K562 (cell line): ENCODE data around the gene SOCS3. TPM values are rescaled to one million over a fixed set of nuclear protein-coding genes. Genes with fewer than 3 reads are reported as not detected.

ENCODE experiments used
- ATAC-seq: fragments of 200-7000 bp; cut with Tn5 transposase; 3 replicates; pipeline ENCODE4 v1.9.1; 2020; ENCODE audit warnings: moderate library complexity
- BruUV-seq: library from RNA; stranded (reverse); fragments of 400-500 nt; replicated peaks from 2 replicates; lab custom pipeline; 2021; lab: Mats Ljungman, UMichigan
- CTCF ChIA-PET: fragments of 300-600 bp; formaldehyde crosslinking; extraction: SDS; loops from one replicate; lab custom pipeline; 2021; ENCODE audit warnings: low intra/inter-chr PET ratio; lab: Yijun Ruan, JAX
- POLR2A ChIA-PET: fragments of 300-600, 350-650 bp; sonication (Branson Sonifier 250); formaldehyde crosslinking; extraction: SDS; loops from one replicate; lab custom pipeline; 2021; ENCODE audit warnings: antibody characterized with exemption, inconsistent platforms; lab: Yijun Ruan, JAX
- DNase-seq, 4 experiments: peaks; one replicate each; pipeline versions ENCODE4 v3.0.0 to v3.0.0-alpha.2; 2011 to 2018; ENCODE audit warnings: low spot score in 3 of 4, mixed read lengths in 3 of 4; ENCODE audit errors: extremely low read depth in 1 of 4
- FAIRE-seq: peaks from 2 replicates; lab custom pipeline; 2011; peaks lifted over from hg19 to GRCh38; lab: Jason Lieb, UNC
- H2AFZ ChIP-seq: 2 replicates; pipeline ENCODE4 v1.6.0; 2011; ENCODE audit warnings: low read depth, low read length, control low read depth, inconsistent platforms
- H3K27ac ChIP-seq: fragments of 200-600 bp; 3 replicates; pipeline ENCODE4 v1.8.0; 2011; ENCODE audit warnings: low read depth, mild to moderate bottlenecking, control low read depth, inconsistent platforms, low read length, moderate library complexity, mixed read lengths; ENCODE audit errors: extremely low read depth
- H3K27me3 ChIP-seq, 2 experiments: fragments of 300-600 bp in 1 of 2; 2 replicates in 1 of 2; 3 replicates in 1 of 2; pipeline versions ENCODE4 v1.6.0 to v1.8.0; 2011; ENCODE audit warnings: inconsistent platforms in 2 of 2, low read length in 2 of 2, mild to moderate bottlenecking in 1 of 2, mixed read lengths in 1 of 2, moderate library complexity in 1 of 2; ENCODE audit not compliant: control insufficient read depth in 2 of 2, insufficient read depth in 2 of 2
- H3K36me3 ChIP-seq: fragments of 300-600 bp; 3 replicates; pipeline ENCODE4 v1.8.0; 2011; ENCODE audit warnings: mild to moderate bottlenecking, low read length, inconsistent platforms; ENCODE audit not compliant: control insufficient read depth, insufficient read depth
- H3K4me1 ChIP-seq, 2 experiments: fragments of 200-600 bp in 1 of 2; replicated peaks in 1 of 2; 2 replicates in 1 of 2; 3 replicates in 1 of 2; pipeline versions ENCODE4 v1.5.1 to v1.8.0; 2011; ENCODE audit warnings: inconsistent platforms in 2 of 2, low read length in 2 of 2, mild to moderate bottlenecking in 1 of 2, mixed read lengths in 1 of 2, moderate library complexity in 1 of 2; ENCODE audit not compliant: control insufficient read depth in 2 of 2, insufficient read depth in 2 of 2
- H3K4me2 ChIP-seq: 2 replicates; pipeline ENCODE4 v1.6.1; 2011; ENCODE audit warnings: low read length, control low read depth, inconsistent platforms, mixed read lengths; ENCODE audit not compliant: insufficient read depth
- H3K4me3 ChIP-seq: fragments of 200-600 bp; sonication (generic), shearing (Covaris generic); 2 replicates; pipeline ENCODE4 v1.5.1; 2016; ENCODE audit warnings: control low read depth, inconsistent platforms
- H3K79me2 ChIP-seq: fragments of 200-600 bp; 3 replicates; pipeline ENCODE4 v1.8.0; 2011; ENCODE audit warnings: low read length, inconsistent platforms; ENCODE audit not compliant: control insufficient read depth, insufficient read depth
- H3K9ac ChIP-seq, 2 experiments: 2 replicates each; pipeline versions ENCODE4 v1.6.0 to v1.6.1; 2011; ENCODE audit warnings: low read depth in 2 of 2, low read length in 2 of 2, control low read depth in 1 of 2, inconsistent platforms in 1 of 2, mild to moderate bottlenecking in 1 of 2, mixed read lengths in 1 of 2; ENCODE audit not compliant: insufficient read depth in 1 of 2
- H3K9me1 ChIP-seq: one replicate; pipeline ENCODE4 v1.6.0; 2011; ENCODE audit warnings: inconsistent platforms, mild to moderate bottlenecking, low read length, moderate library complexity; ENCODE audit not compliant: control insufficient read depth, insufficient read depth
- H3K9me3 ChIP-seq: replicated peaks from 2 replicates; pipeline ENCODE4 v1.5.1; 2011; ENCODE audit warnings: low read depth, low read length, inconsistent platforms; ENCODE audit not compliant: control insufficient read depth, insufficient read depth
- H4K20me1 ChIP-seq: replicated peaks from 2 replicates; pipeline ENCODE4 v1.6.1; 2011; ENCODE audit warnings: low read length, inconsistent platforms, mixed read lengths; ENCODE audit not compliant: control insufficient read depth, insufficient read depth
- MYC ChIP-seq, 2 experiments: fragments of 250-450 bp in 1 of 2; sonication (Bioruptor Pico) in 1 of 2; IDR thresholded peaks; 2 replicates each; pipeline versions ENCODE4 v1.5.1 to v1.6.1; 2012 to 2021; ENCODE audit warnings: low read depth in 2 of 2, borderline replicate concordance in 1 of 2, improper control_type of control experiment in 1 of 2, low read length in 1 of 2, mild to moderate bottlenecking in 1 of 2, moderate library complexity in 1 of 2
- ZNF146 ChIP-seq: IDR thresholded peaks from one replicate; pipeline ENCODE4 v1.6.1; 2018; ENCODE audit warnings: missing compliant biosample characterization; ENCODE audit not compliant: unreplicated experiment
- WGBS: fragments of 100-300 bp; shearing (Covaris generic); methylation state at CpG from one replicate; pipeline ENCODE4 v1.1.6; 2016; ENCODE audit warnings: low coverage, mixed read lengths; ENCODE audit not compliant: insufficient coverage; ENCODE audit errors: missing lambda C conversion rate; 5-methylcytosine and 5-hydroxymethylcytosine counted together
- in situ Hi-C: fragments of 300-500 bp; cut with MboI; formaldehyde crosslinking; loops from 4 replicates; pipeline ENCODE4 v1.15.0; 2018; ENCODE audit warnings: inconsistent platforms, mixed read lengths
- intact Hi-C: fragments of 100-400 bp; cut with micrococcal nuclease; formaldehyde crosslinking; loops from 2 replicates; pipeline ENCODE4 v1.14.2; 2022
- polyA plus RNA-seq, 8 experiments: library from polyadenylated mRNA; depleted of rRNA in 4 of 8; stranded (reverse) in 5 of 8; unstranded in 3 of 8; fragments of >200 nt; fragmentation: Nextera tagmentation in 2 of 8; fragmentation: Illumina TruSeq in 1 of 8; extraction: Ambion mirVana in 2 of 8; extraction: Trizol in 1 of 8; gene quantifications; 2 replicates each; pipeline versions ENCODE4 v1.2.1 to v1.2.3, GENCODE V29; 2011 to 2014; ENCODE audit warnings: inconsistent platforms in 1 of 8, missing spikeins in 1 of 8
- total RNA-seq, 7 experiments: library from RNA; depleted of rRNA in 6 of 7; stranded (reverse); fragments of >200 nt in 6 of 7; fragmentation: Illumina TruSeq in 2 of 7; extraction: Trizol in 2 of 7; gene quantifications; 2 replicates each; pipeline versions ENCODE4 v1.2.1 to v1.2.3, GENCODE V29; 2011 to 2021; ENCODE audit warnings: low replicate concordance in 1 of 7

SOCS3 gene
- total and polyA plus RNA-seq, 9 of the 15 experiments (the other 6 are each of a cell fraction or from before 2014, with no cell fraction given) = 0.56 to 38.9 (median 13.7) TPM

DNA sequence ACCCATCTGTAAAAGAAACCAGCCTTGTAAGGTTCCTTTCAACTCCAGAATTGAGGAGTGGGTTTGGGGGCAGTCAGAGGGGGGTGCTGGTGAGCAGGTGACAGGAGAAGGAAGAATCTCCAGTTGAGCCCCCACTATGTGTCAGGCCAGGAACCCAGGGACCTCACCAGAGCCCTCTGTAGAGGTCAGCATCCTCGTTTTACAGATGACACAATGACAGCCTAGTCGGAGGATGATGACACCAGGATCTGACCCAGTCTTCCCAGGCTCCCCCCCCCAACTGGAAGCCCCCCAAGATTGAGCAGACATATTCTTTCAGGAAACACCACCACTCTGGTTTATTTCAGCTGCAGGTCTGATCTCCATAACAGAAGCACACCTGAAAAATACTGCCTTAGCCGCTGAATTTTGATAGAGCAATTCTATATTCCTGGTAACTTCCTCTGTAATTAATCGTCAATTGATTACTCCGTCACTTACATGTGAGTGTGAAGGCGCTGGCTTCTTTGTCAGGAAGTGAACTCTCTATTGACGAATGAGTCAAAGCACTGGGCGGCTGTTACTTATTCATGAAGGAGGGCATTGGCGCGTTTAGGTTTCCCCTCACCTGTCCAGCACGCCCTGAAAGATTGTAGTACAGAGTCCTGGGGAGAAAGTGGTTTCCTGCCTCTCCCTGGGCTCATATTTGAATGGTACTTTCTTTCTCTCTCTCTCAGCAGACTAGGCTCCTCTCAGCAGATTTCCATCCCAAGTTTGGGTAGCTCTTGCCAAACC, 21.2 kb downstream of the SOCS3 start:
- H3K36me3 ChIP-seq = no peaks in the 10 kb centered on the region
- H3K4me1 ChIP-seq = peaks cover 0 to 23% of the 10 kb centered on the region in 2 experiments; a peak in 3 of 5 replicates
- ChIA-PET CTCF (no interaction called here), POLR2A (interaction anchor here (1.3 to 2.6 kb wide), 2 partner anchors 20 to 23 kb away, joined by 3 to 7 read pairs; no protein-coding TSS in a partner anchor)
- FAIRE-seq = no peak
- intact Hi-C loops = no loop called here
- H3K9me1 ChIP-seq = no peaks in the 10 kb centered on the region
- no TSS peak for BruUV-seq
- no peak overlapping the region for H3K4me3 ChIP-seq
- no peaks in the 10 kb centered on the region for H3K79me2 ChIP-seq
- H4K20me1 ChIP-seq = no peaks in the 10 kb centered on the region
- H3K27ac ChIP-seq = no peak overlapping the region
- no peak overlapping the region for H3K4me2 ChIP-seq
- no peaks in the 10 kb centered on the region for H3K27me3 ChIP-seq
- no peak overlapping the region for H3K9ac ChIP-seq
- TF ChIP-seq MYC (IDR thresholded peaks at IDR 0.05; ENCODE audit: low read depth, low read length) (no peak), MYC (CRISPR knock-in tag; IDR thresholded peaks at IDR 0.05; ENCODE audit: borderline replicate concordance, low read depth) (no peak), ZNF146 (CRISPR knock-in tag) (no peak)
- 19% methylated on average over 11 of the region's 11 CpGs for WGBS
- 0 out of 2 replicates have a peak overlapping the region, but pooled peaks have one; percentile 17 for H2AFZ ChIP-seq
- no peak for DNase-seq
- no peaks in the 10 kb centered on the region for H3K9me3 ChIP-seq
- in situ Hi-C loops = no loop called here
- no peak for ATAC-seq
